K562 (cell line): ENCODE measurements around the gene MTFMT. TPM values are rescaled to one million over a fixed set of nuclear protein-coding genes. Genes with fewer than 3 reads are reported as not detected.
"Not testable (repeated sequence)": the region's sequence is repeated elsewhere in the genome, so short reads cannot be mapped to it uniquely, and the experiment has no call there.

Experiments used
- ATAC-seq: fragments of 200-7000 bp; cut with Tn5 transposase; 3 replicates; pipeline ENCODE4 v1.9.1; 2020; ENCODE audit warnings: moderate library complexity
- BruUV-seq: library from RNA; stranded (reverse); fragments of 400-500 nt; replicated peaks from 2 replicates; lab custom pipeline; 2021; lab: Mats Ljungman, UMichigan
- CTCF ChIA-PET: fragments of 300-600 bp; formaldehyde crosslinking; extraction: SDS; loops from one replicate; lab custom pipeline; 2021; ENCODE audit warnings: low intra/inter-chr PET ratio; lab: Yijun Ruan, JAX
- POLR2A ChIA-PET: fragments of 300-600, 350-650 bp; sonication (Branson Sonifier 250); formaldehyde crosslinking; extraction: SDS; loops from one replicate; lab custom pipeline; 2021; ENCODE audit warnings: antibody characterized with exemption, inconsistent platforms; lab: Yijun Ruan, JAX
- DNase-seq, 4 experiments: peaks; one replicate each; pipeline versions ENCODE4 v3.0.0 to v3.0.0-alpha.2; 2011 to 2018; ENCODE audit warnings: low spot score in 3 of 4, mixed read lengths in 3 of 4; ENCODE audit errors: extremely low read depth in 1 of 4
- FAIRE-seq: peaks from 2 replicates; lab custom pipeline; 2011; peaks lifted over from hg19 to GRCh38; lab: Jason Lieb, UNC
- H2AFZ ChIP-seq: 2 replicates; pipeline ENCODE4 v1.6.0; 2011; ENCODE audit warnings: low read depth, low read length, control low read depth, inconsistent platforms
- H3K27ac ChIP-seq: fragments of 200-600 bp; 3 replicates; pipeline ENCODE4 v1.8.0; 2011; ENCODE audit warnings: low read depth, mild to moderate bottlenecking, control low read depth, inconsistent platforms, low read length, moderate library complexity, mixed read lengths; ENCODE audit errors: extremely low read depth
- H3K27me3 ChIP-seq, 2 experiments: fragments of 300-600 bp in 1 of 2; 2 replicates in 1 of 2; 3 replicates in 1 of 2; pipeline versions ENCODE4 v1.6.0 to v1.8.0; 2011; ENCODE audit warnings: inconsistent platforms in 2 of 2, low read length in 2 of 2, mild to moderate bottlenecking in 1 of 2, mixed read lengths in 1 of 2, moderate library complexity in 1 of 2; ENCODE audit not compliant: control insufficient read depth in 2 of 2, insufficient read depth in 2 of 2
- H3K36me3 ChIP-seq: fragments of 300-600 bp; 3 replicates; pipeline ENCODE4 v1.8.0; 2011; ENCODE audit warnings: mild to moderate bottlenecking, low read length, inconsistent platforms; ENCODE audit not compliant: control insufficient read depth, insufficient read depth
- H3K4me1 ChIP-seq, 2 experiments: fragments of 200-600 bp in 1 of 2; replicated peaks in 1 of 2; 2 replicates in 1 of 2; 3 replicates in 1 of 2; pipeline versions ENCODE4 v1.5.1 to v1.8.0; 2011; ENCODE audit warnings: inconsistent platforms in 2 of 2, low read length in 2 of 2, mild to moderate bottlenecking in 1 of 2, mixed read lengths in 1 of 2, moderate library complexity in 1 of 2; ENCODE audit not compliant: control insufficient read depth in 2 of 2, insufficient read depth in 2 of 2
- H3K4me2 ChIP-seq: 2 replicates; pipeline ENCODE4 v1.6.1; 2011; ENCODE audit warnings: low read length, control low read depth, inconsistent platforms, mixed read lengths; ENCODE audit not compliant: insufficient read depth
- H3K4me3 ChIP-seq: fragments of 200-600 bp; sonication (generic), shearing (Covaris generic); 2 replicates; pipeline ENCODE4 v1.5.1; 2016; ENCODE audit warnings: control low read depth, inconsistent platforms
- H3K79me2 ChIP-seq: fragments of 200-600 bp; 3 replicates; pipeline ENCODE4 v1.8.0; 2011; ENCODE audit warnings: low read length, inconsistent platforms; ENCODE audit not compliant: control insufficient read depth, insufficient read depth
- H3K9ac ChIP-seq, 2 experiments: 2 replicates each; pipeline versions ENCODE4 v1.6.0 to v1.6.1; 2011; ENCODE audit warnings: low read depth in 2 of 2, low read length in 2 of 2, control low read depth in 1 of 2, inconsistent platforms in 1 of 2, mild to moderate bottlenecking in 1 of 2, mixed read lengths in 1 of 2; ENCODE audit not compliant: insufficient read depth in 1 of 2
- H3K9me1 ChIP-seq: one replicate; pipeline ENCODE4 v1.6.0; 2011; ENCODE audit warnings: inconsistent platforms, mild to moderate bottlenecking, low read length, moderate library complexity; ENCODE audit not compliant: control insufficient read depth, insufficient read depth
- H3K9me3 ChIP-seq: replicated peaks from 2 replicates; pipeline ENCODE4 v1.5.1; 2011; ENCODE audit warnings: low read depth, low read length, inconsistent platforms; ENCODE audit not compliant: control insufficient read depth, insufficient read depth
- H4K20me1 ChIP-seq: replicated peaks from 2 replicates; pipeline ENCODE4 v1.6.1; 2011; ENCODE audit warnings: low read length, inconsistent platforms, mixed read lengths; ENCODE audit not compliant: control insufficient read depth, insufficient read depth
- C11orf30 ChIP-seq: fragments of 450-650 bp; IDR thresholded peaks from 2 replicates; pipeline ENCODE4 v1.6.1; 2016; ENCODE audit warnings: low read depth, mild to moderate bottlenecking
- MAFG ChIP-seq: fragments of 450-650 bp; conservative IDR thresholded peaks from 2 replicates; pipeline ENCODE4 v1.6.1; 2016; ENCODE audit warnings: missing genetic modification characterization, missing compliant biosample characterization
- NFE2 ChIP-seq: IDR thresholded peaks from 2 replicates; pipeline ENCODE4 v1.6.1; 2014; ENCODE audit warnings: antibody characterized with exemption, low read depth
- SRSF9 ChIP-seq: fragments of 200-400 bp; formaldehyde crosslinking; IDR thresholded peaks from 2 replicates; pipeline ENCODE4 v1.6.1; 2017; ENCODE audit warnings: low read depth, low read length, borderline replicate concordance
- TCF3 ChIP-seq: sonication (generic); formaldehyde crosslinking; IDR thresholded peaks from 2 replicates; pipeline ENCODE4 v1.4.0; 2020; ENCODE audit warnings: mild to moderate bottlenecking, missing genetic modification reagents
- ZNF316 ChIP-seq: fragments of 450-650 bp; IDR thresholded peaks from 2 replicates; pipeline ENCODE4 v1.6.1; 2016
- WGBS: fragments of 100-300 bp; shearing (Covaris generic); methylation state at CpG from one replicate; pipeline ENCODE4 v1.1.6; 2016; ENCODE audit warnings: low coverage, mixed read lengths; ENCODE audit not compliant: insufficient coverage; ENCODE audit errors: missing lambda C conversion rate; 5-methylcytosine and 5-hydroxymethylcytosine counted together
- in situ Hi-C: fragments of 300-500 bp; cut with MboI; formaldehyde crosslinking; loops from 4 replicates; pipeline ENCODE4 v1.15.0; 2018; ENCODE audit warnings: inconsistent platforms, mixed read lengths
- intact Hi-C: fragments of 100-400 bp; cut with micrococcal nuclease; formaldehyde crosslinking; loops from 2 replicates; pipeline ENCODE4 v1.14.2; 2022
- polyA plus RNA-seq, 8 experiments: library from polyadenylated mRNA; depleted of rRNA in 4 of 8; stranded (reverse) in 5 of 8; unstranded in 3 of 8; fragments of >200 nt; fragmentation: Nextera tagmentation in 2 of 8; fragmentation: Illumina TruSeq in 1 of 8; extraction: Ambion mirVana in 2 of 8; extraction: Trizol in 1 of 8; gene quantifications; 2 replicates each; pipeline versions ENCODE4 v1.2.1 to v1.2.3, GENCODE V29; 2011 to 2014; ENCODE audit warnings: inconsistent platforms in 1 of 8, missing spikeins in 1 of 8
- total RNA-seq, 7 experiments: library from RNA; depleted of rRNA in 6 of 7; stranded (reverse); fragments of >200 nt in 6 of 7; fragmentation: Illumina TruSeq in 2 of 7; extraction: Trizol in 2 of 7; gene quantifications; 2 replicates each; pipeline versions ENCODE4 v1.2.1 to v1.2.3, GENCODE V29; 2011 to 2021; ENCODE audit warnings: low replicate concordance in 1 of 7

The MTFMT gene
- total and polyA plus RNA-seq, 9 of the 15 experiments (the other 6 are each of a cell fraction or from before 2014, with no cell fraction given): 1.4 to 31.1 (median 16.2) TPM

DNA sequence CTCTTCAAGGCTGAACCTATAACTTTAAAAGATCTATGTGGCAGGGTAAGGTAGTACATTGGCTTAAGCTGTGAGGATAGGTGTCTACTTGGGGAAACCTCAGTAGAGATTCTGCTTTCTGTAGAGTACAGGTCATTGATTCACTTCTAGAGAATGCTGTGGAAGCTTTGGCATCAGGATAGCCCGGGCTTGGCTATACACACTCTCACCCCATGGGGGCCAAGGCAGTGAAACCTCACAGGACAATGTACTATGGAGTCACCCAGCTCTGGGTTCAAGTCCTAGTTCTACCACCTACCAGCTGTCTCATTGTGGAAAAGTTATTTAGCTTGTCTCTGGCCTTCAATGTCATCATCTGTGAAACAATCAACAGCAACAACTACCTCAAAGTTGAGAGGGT is 9.0 kb downstream of the MTFMT start:
- H3K36me3 ChIP-seq: peaks cover 57% of the 10 kb centered on the region
- ChIA-PET POLR2A (interaction anchor here (0.6 to 1.0 kb wide), 3 partner anchors 23 to 71 kb away, joined by 3 to 4 read pairs (median 3); no protein-coding TSS in a partner anchor), CTCF (no interaction called here)
- no peak overlapping the region for H3K4me3 ChIP-seq
- H3K9me3 ChIP-seq: no peaks in the 10 kb centered on the region
- FAIRE-seq (no peak), ATAC-seq (peak; percentile 72), DNase-seq (peak in 2 of 4 experiments; percentile 15 to 17)
- in situ Hi-C loops: no loop called here
- TF ChIP-seq SRSF9: no peak
- TF ChIP-seq TCF3: no peak
- no peaks in the 10 kb centered on the region for H4K20me1 ChIP-seq
- intact Hi-C loops: no loop called here
- H3K9me1 ChIP-seq: no peaks in the 10 kb centered on the region
- no TSS peak for BruUV-seq
- no peak overlapping the region for H3K4me2 ChIP-seq
- H2AFZ ChIP-seq: no peak overlapping the region
- WGBS: 67% methylated on average over 1 of the region's 1 CpG
- H3K27me3 ChIP-seq: no peaks in the 10 kb centered on the region
- no peak overlapping the region for H3K9ac ChIP-seq
- H3K27ac ChIP-seq: no peak overlapping the region
- no peaks in the 10 kb centered on the region for H3K79me2 ChIP-seq
- H3K4me1 ChIP-seq: no peaks in the 10 kb centered on the region

DNA sequence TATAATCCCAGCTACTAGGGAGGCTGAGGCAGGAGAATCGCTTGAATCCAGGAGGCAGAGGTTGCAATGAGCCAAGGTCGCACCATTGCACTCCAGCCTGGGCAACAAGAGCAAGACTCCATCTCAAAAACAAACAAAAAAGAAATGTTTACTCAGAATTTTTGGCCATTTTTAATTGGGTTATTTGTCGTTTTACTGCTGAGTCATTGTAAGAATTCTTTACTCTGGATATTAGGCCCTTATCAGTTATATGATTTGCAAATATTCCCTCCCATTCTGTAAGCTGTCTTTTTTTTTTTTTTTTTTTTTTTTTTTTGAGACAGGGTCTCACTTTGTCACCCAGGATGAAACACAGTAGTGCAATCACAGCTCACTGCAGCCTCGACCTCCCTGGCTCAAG is 18.2 kb downstream of the MTFMT start:
- CTCF ChIA-PET, in situ Hi-C loops: not testable (repeated sequence)
- TF ChIP-seq ZNF316 (peak; percentile 65), MAFG (tag) (peak; percentile 60), NFE2 (0 out of 2 replicates have a peak, but pooled peaks have one; percentile 13), C11orf30 (peak; percentile 32; the same call in 1 of the 2 replicates)

More for the DNA sequence above, 18.2 kb downstream of the MTFMT start:
- H2AFZ ChIP-seq, H3K4me3 ChIP-seq, H3K9me1 ChIP-seq, H4K20me1 ChIP-seq, H3K79me2 ChIP-seq, H3K9ac ChIP-seq, H3K4me1 ChIP-seq, H3K9me3 ChIP-seq, ATAC-seq, BruUV-seq, H3K27me3 ChIP-seq, FAIRE-seq, H3K4me2 ChIP-seq, H3K27ac ChIP-seq, intact Hi-C loops, DNase-seq: not testable (repeated sequence)
- WGBS: 78% methylated on average over 4 of the region's 4 CpGs
- POLR2A ChIA-PET: interaction anchor here (2.2 kb wide), 1 partner anchor 16 kb away, joined by 8 read pairs; no protein-coding TSS in a partner anchor
- peaks cover 31% of the 10 kb centered on the region for H3K36me3 ChIP-seq
